ENCODE measurements around the gene P2RY6.

P2RY6 gene

GRCh38 chr11:73320763-73321603 is 48.8 kb downstream of the P2RY6 start:
- DNase-seq = no peak

DNA sequence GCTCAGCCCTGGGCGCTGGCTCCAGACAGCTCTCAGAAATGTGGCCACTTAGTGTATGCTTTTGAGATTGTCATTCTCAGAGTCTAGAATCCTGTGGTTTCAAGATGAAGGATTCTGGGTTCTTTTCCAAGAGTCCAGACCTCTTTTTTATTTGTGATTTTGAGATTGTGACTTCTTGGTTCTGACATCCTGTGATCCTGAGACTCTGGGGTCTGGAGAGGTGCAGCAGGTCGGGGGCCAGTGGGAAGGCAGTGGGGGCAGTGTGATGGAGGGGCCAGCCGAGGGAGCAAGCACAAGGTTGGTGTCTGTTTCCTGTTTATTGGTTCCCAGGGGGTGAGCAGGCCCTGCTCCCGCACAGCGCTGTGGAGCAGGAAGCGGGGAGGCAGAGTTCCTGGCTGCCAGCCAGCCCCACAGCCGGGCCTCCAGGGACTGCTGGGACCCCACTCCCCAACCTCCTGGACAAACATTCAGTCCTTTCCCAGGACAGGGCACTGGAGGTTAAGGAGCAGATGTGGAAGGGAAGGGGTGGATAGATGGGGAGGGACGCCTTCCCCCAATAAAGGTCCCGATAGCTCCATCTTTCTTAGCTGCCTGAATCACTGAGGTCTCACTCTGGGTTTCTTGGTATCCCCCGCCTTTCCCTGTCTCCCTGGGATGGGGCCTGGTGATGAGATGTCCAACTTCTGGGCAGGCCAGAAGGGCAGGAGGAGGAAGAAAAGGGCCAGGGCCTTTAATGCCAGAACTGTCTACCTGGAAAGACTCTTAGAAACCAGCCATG is 49.7 kb downstream of the P2RY6 start:
- DNase-seq = no peak

GRCh38 chr11:73322382-73323306 is 50.5 kb downstream of the P2RY6 start:
- no peak for DNase-seq

DNA sequence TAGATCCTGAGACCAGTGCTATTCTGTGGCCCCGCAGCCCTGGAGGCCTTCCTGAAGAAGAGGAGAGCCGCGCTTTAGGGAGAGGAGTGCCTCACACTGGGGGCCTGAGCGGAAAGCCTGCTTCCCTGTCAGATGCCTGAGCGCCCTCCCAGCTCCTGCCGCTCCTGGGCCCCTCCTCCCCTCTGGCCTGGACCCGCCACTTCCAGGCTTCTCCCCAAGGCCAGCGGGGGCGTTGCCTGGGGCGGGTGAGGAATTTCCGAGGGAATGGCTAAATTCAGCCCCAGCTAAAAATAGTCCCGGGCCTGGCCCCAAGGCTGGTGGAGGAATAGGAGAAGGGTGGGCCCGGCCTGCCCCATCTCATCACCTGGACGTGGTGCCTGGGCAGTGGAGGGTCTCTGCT is 51.3 kb downstream of the P2RY6 start:
- no peak for DNase-seq

GRCh38 chr11:73324116-73324515 is 52.0 kb downstream of the P2RY6 start:
- no peak for DNase-seq

GRCh38 chr11:73324665-73325035 is 52.5 kb downstream of the P2RY6 start:
- no peak for DNase-seq

GRCh38 chr11:73325036-73325981 is 53.2 kb downstream of the P2RY6 start:
- no peak for DNase-seq

- no peak for DNase-seq
Observed at GRCh38 chr11:73326929-73327811, 55.0 kb downstream of the P2RY6 start.

DNA sequence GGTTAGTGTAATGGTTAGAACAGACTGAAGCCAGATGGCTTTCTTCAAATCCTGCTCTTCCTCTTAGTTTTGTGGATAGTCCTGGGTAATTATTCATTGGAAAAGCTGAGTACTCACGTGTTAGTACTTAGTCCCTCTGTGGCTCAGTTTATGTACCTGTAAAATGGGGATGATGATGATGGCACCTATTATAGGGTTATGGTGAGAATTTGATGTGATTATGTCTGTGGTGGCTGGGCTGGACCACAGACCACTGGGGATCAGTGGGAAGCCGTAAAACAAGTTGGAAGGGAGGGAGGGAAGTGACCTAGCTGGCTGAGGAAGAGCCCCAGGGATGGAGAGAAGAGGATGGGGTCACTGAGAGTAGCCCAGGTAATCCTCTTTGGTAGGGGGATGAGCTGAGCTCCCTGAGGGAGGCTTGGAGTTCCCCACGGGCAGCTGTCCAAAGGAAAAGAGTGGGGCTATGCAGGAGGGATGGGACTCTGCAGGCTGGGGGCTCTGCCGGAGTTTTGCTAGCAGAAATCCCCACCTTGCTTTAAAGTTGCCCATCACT is 55.8 kb downstream of the P2RY6 start:
- no peak for DNase-seq

DNA sequence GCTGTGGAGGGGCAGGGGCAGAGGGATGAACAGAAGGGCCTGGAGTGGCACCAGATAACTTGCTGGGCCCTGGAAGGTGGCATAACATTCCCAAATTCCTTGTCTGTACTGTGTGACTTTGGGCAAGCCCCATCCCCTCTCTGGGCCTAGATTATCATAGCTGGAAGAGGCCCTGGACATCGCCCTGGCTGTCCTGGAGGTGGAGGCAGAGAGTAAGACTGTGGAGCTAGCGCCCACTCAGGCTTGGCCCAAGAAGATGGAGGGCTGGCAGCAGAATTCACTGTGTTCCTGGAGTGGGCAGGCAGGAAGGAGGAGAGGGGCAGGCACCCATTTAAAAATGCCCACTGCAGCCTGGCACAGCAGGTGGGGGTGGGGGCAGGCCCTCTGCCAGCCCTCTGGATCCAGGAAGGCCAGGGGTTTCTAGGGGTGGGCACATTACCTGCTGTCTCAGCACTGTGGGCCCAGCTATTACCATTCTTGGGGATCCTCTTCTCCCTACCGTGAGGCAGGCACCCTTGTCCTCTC is 58.5 kb downstream of the P2RY6 start:
- no peak for DNase-seq

DNA sequence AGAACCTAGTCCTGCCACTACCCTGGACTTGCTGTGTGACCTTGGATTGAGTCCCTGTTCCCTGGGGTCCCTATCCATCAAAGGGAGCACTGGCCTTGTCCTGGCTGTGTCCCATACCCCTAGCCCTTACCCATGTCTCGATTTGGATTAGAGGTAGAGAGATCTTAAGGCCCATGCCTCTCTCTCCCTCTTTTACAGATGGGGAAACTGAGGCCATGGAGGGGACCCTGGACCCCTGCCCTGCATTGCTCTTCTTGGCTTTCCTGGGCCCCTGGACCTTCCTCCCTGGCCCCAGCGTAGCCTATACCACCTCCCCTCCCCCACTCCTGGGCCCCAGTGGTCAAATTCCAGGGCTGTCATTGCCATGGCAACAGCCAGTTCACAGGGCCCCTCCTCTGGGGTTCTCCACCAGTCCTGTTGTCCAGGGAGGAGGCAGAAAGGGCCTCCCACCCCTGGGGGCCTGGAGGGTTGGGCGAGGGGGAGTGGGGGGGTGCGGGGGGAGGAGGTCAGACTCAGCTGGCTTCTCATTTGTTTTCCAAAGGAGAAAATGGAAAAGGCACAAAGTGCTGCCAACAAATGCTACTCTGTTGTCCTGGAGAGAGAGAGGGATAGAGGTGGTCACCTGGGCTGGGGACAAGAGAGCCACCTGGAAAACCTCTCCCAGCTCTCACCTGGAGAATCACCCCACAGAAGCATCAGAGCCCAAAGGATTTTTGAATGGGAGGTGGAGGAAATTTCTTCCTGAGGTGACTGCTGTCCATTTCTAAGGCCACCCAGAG is 59.2 kb downstream of the P2RY6 start:
- no peak for DNase-seq

GRCh38 chr11:73333173-73333572 is 61.0 kb downstream of the P2RY6 start:
- DNase-seq = no peak

DNA sequence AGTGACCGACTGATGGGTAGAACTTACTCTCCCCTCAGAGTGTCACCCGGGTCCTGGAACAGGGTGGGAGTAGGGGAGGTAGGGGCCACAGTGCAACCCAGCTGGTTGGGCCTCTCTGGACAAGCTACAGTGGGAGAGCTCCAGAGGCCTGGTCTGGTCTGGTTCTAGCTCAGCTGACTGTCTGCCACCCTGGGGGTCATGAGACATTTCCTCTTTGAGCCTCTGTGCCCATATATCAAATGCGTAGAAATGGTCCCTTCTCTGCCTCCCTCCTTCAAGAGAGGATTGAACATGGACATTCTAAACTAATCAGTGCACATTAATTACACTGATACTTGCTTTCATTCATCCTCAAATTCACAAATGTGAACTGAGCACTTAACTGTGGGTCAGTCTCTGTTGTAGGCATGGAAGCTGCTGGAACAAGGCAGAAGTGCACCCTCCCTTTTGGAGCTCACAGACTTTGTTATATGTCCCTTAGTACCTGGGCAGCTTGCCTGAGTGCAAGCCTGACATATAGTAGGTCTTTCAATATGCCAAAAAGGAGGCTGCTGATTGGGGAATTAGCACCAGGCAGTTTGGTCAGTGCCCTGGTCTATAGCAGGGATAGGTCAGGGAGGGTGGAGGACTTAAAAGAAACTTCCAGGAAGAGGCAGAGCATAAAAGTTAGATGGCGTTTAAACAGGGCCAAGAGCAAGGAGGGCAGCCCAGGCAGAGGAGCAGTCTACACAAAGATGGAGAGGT is 61.7 kb downstream of the P2RY6 start:
- DNase-seq = no peak

DNA sequence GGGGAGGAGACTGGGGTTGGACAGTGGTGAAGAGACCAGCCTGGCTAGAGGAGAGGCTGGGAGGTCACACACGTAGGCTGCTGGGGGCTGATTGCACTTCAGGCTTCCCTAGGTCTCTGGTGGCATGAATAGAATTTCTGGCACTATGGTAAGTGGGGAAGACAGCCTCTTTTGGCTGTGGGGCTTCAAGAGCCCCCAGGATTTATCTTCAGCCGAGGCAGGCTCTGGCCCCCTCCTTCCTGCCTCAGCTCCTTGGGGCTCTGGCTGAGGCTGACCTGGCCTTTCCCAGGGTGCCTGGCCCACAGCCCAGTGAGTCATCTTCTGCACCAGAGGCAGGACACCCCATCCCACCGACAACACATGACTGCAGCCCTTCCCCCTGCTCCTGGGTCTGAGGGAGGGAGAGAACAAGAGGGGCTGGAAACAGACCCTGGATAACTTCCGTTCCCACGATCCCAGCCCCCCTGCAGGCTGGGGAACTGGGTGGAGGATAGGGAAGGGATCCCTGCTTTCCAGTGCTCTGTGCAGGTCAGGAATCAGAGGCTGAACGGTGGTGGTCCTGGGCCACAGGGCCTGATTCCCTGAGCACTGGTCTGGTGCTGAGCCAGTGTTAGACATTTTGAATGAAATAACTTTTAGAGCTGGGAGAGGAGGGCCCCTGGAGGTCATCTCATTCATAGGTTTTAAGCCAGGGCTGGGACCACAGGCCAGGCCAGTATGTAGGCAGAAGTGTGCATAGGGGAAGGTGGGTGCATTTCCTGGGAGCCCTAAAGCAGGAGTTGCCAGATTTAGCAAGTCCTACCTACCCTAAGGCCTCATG is 62.5 kb downstream of the P2RY6 start:
- DNase-seq = no peak

GRCh38 chr11:73335204-73335923 is 63.2 kb downstream of the P2RY6 start:
- peak; percentile 61 for DNase-seq

- no peak for DNase-seq
Observed at GRCh38 chr11:73337846-73338245, 65.7 kb downstream of the P2RY6 start.

GRCh38 chr11:73338279-73338678 is 66.1 kb downstream of the P2RY6 start:
- DNase-seq = no peak

Data from NCI-H748 treated with DMSO at 0.1 percent for 48 hours (cell line).